Glomerular endothelial cell (primary cell): ENCODE results near the gene RLN2. TPM values are rescaled to one million over a fixed set of nuclear protein-coding genes. Genes with fewer than 3 reads are reported as not detected.

Source experiments
- DNase-seq: peaks from one replicate; pipeline ENCODE4 v3.0.0-alpha.2; 2011; ENCODE audit warnings: low read depth, low spot score; ENCODE audit errors: extremely low read depth
- total RNA-seq: library from RNA; depleted of rRNA; stranded (reverse); fragments of >200 nt; gene quantifications from 2 replicates; pipeline ENCODE4 v1.2.3, GENCODE V29; 2015

Gene RLN2
- total RNA-seq, 1 donor from 2014 or later: not detected

DNA sequence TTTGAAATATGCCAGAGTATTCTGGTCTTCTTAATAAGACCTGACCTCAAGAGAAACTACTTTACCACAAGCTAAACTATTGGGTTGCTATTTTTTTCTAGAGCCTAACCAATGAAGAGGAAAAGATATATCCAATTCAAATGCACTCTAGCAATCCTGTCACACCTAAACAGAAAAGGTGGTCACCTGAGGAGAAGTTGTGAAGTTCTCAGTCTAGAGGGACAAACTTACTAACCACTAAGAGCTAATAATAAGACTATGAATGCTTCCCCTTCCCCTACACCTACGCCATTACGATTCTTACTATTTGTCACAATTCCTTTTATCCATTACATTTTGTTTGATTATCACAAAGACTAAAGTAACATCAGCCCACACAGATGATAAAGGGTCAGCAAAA, 29.7 kb downstream of the RLN2 start:
- DNase-seq: no peak

DNA sequence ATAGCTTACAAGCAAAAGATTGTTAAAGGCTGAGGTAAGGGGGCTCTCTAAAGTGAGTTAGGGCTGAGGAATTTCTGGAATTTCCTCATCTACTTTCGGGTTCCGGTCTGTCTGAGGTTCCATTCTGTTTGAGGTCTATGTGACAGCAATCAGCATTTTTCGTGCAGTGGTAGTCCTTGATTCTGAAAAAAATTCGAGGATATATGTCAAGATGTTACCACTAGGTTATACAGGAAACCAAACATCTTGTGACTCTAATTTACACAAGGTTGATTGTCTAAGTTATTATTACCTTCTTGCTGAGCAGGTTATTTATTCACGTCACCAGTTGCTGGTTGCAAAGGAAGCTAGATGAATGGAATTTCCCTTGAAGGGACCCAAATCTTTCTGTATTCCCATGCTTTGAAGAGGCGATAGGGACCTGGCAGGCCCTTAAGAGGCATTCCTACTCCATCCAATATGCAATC, 35.2 kb downstream of the RLN2 start:
- peak; percentile 97 for DNase-seq

DNA sequence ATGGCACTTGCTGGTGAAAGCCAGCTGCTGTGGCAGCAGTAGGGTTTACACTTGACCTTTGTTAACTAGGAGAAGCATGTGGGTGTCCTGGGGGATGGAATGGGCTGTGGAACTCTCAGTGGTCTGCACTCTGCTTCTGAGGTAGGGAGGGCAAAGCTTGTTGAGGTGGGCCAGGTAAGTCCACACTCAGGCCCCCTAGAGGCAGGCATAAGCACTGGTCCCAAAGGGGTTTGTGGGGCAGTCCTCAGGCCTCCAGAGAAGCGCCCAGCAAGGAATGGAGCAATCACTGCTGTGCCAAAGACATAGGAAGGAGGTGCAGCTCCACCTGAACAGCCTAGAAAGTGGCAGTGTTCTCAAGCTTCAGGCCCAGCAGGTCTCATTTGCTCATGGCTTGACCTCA, 38.6 kb downstream of the RLN2 start:
- no peak for DNase-seq

DNA sequence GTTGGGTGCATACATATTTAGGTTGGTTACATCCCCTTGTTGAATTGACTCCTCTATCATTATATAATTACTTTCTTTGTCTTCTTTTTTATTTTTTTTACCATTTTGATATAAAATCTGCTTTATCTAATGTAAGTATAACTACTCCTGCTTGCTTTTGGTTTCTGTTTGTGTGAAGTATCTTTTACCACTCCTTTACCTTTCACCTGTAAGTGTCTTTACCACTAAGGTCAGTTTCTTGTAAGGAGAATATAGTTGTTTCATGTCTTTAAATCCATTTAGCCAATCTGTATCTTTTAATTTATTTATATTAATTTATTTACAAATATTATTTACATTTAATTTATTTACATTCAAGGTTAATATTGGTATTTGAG, 40.3 kb downstream of the RLN2 start:
- no peak for DNase-seq

DNA sequence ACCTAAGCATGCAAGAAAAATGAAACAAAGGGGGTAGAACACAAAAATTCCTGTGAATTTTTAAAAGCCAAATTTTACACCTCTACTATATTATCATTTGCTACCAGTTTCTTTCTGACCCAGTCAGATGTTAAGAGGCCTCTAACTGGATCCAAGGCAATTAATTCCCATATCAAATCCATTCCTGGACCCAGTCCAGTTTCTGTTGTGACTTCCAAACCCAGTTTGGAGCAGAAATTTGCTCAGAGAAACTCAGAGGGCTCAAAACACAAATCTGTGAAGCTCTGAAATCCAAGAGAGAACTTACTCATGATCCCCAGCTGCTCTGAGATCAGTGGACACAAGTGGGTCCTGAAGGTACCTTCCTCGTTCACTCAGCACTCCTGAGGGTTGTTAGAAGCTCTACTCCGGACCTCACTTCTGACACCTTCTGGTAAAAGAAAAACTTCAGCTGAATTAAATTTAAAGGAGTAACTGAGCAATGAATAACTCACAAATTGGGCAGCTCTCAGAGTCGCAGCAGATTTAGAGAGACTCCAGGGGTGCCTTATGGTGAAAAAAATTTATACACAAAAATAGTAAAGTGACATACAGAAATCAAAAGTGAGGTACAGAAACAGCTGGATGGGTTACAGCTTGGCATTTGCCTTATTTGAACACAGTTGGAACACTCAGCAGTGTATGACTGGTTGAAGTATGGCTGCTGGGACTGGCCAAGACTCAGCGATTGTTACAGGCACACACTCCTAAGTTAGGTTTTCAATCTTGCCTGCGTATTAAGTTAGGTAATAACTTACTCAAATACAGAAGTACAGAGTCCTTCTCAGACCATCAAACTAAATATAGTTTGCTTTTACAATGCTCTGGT, 40.9 kb downstream of the RLN2 start:
- no peak for DNase-seq

Other genes with a start within 250 kb of the RLN2 start
- gene INSL6, start 119.1 kb downstream of the RLN2 start, total RNA-seq: not detected in 2 replicates
- gene INSL4, start 73.3 kb downstream of the RLN2 start, total RNA-seq: not detected in 2 replicates
- gene RLN1, start 35.2 kb upstream of the RLN2 start, total RNA-seq: not detected in 2 replicates
- gene PLGRKT, start 133.2 kb upstream of the RLN2 start, total RNA-seq: 13.0 and 25.7 TPM in 2 replicates
- 15.5 and 18.2 TPM in 2 replicates for gene CD274, start 145.8 kb upstream of the RLN2 start, total RNA-seq
- 20.4 and 27.0 TPM in 2 replicates for gene PDCD1LG2, start 205.8 kb upstream of the RLN2 start, total RNA-seq